ENCODE measurements around the gene KCNJ12. TPM values are rescaled to one million over a fixed set of nuclear protein-coding genes. Genes with fewer than 3 reads are reported as not detected.
"Not testable (repeated sequence)": the region's sequence is repeated elsewhere in the genome, so short reads cannot be mapped to it uniquely, and the experiment has no call there.

KCNJ12 gene
- total RNA-seq, 1 donor = 1.7 TPM

- not testable (repeated sequence) for H3K4me3 ChIP-seq (ENCODE audit: low read depth, low read length); DNase-seq (ENCODE audit: low read depth)
Observed at GRCh38 chr17:21410371-21410770, 34.2 kb downstream of the KCNJ12 start.

- not testable (repeated sequence) for H3K4me3 ChIP-seq (ENCODE audit: low read depth, low read length); DNase-seq (ENCODE audit: low read depth)
Observed at GRCh38 chr17:21410906-21411678, 34.9 kb downstream of the KCNJ12 start.

GRCh38 chr17:21411679-21412205, 35.6 kb downstream of the KCNJ12 start:
- DNase-seq (ENCODE audit: low read depth); H3K4me3 ChIP-seq (ENCODE audit: low read depth, low read length): not testable (repeated sequence)

- not testable (repeated sequence) for H3K4me3 ChIP-seq (ENCODE audit: low read depth, low read length); DNase-seq (ENCODE audit: low read depth)
Observed at GRCh38 chr17:21412207-21412681, 36.1 kb downstream of the KCNJ12 start.

- not testable (repeated sequence) for DNase-seq (ENCODE audit: low read depth); H3K4me3 ChIP-seq (ENCODE audit: low read depth, low read length)
Observed at GRCh38 chr17:21413570-21414279, 37.6 kb downstream of the KCNJ12 start.

- not testable (repeated sequence) for H3K4me3 ChIP-seq (ENCODE audit: low read depth, low read length); DNase-seq (ENCODE audit: low read depth)
Observed at GRCh38 chr17:21414616-21415015, 38.5 kb downstream of the KCNJ12 start.

GRCh38 chr17:21415166-21415990, 39.2 kb downstream of the KCNJ12 start:
- H3K4me3 ChIP-seq (ENCODE audit: low read depth, low read length); DNase-seq (ENCODE audit: low read depth): not testable (repeated sequence)

GRCh38 chr17:21416471-21416981, 40.4 kb downstream of the KCNJ12 start:
- not testable (repeated sequence) for DNase-seq (ENCODE audit: low read depth); H3K4me3 ChIP-seq (ENCODE audit: low read depth, low read length)

GRCh38 chr17:21417349-21417748, 41.2 kb downstream of the KCNJ12 start:
- not testable (repeated sequence) for DNase-seq (ENCODE audit: low read depth); H3K4me3 ChIP-seq (ENCODE audit: low read depth, low read length)

GRCh38 chr17:21417921-21418320, 41.8 kb downstream of the KCNJ12 start:
- TF ChIP-seq CTCF (IDR thresholded peaks at IDR 0.05; ENCODE audit: insufficient read depth, low read length) = no peak
- no peak overlapping the region for H3K4me3 ChIP-seq (ENCODE audit: low read depth, low read length)
- no peak for DNase-seq (ENCODE audit: low read depth)

GRCh38 chr17:21418446-21419298, 42.5 kb downstream of the KCNJ12 start:
- no peak for DNase-seq (ENCODE audit: low read depth)

More at GRCh38 chr17:21418446-21419298, 42.5 kb downstream of the KCNJ12 start:
- no peak for TF ChIP-seq CTCF (IDR thresholded peaks at IDR 0.05; ENCODE audit: insufficient read depth, low read length)
- no peak overlapping the region for H3K4me3 ChIP-seq (ENCODE audit: low read depth, low read length)

Data from fibroblast of the aortic adventitia (primary cell).